Activated CD4-positive, alpha-beta memory T cell treated with anti-CD3 and anti-CD28 coated beads for 36 hours (primary cell): ENCODE results near the gene NELL1. TPM values are rescaled to one million over a fixed set of nuclear protein-coding genes. Genes with fewer than 3 reads are reported as not detected.

Source experiments
- CTCF ChIA-PET: fragments of 350-600 bp; sonication (Branson Sonifier 250); formaldehyde crosslinking; loops from one replicate; lab custom pipeline; 2021; ENCODE audit warnings: antibody characterized with exemption, inconsistent platforms; lab: Charles Lee
- POLR2A ChIA-PET: fragments of 350-600 bp; sonication (Branson Sonifier 250); formaldehyde crosslinking; loops from one replicate; lab custom pipeline; 2021; ENCODE audit warnings: antibody characterized with exemption; lab: Charles Lee
- DNase-seq: peaks from one replicate; pipeline ENCODE4 v3.0.0-alpha.2; 2020
- H3K27ac Mint-ChIP-seq: one replicate; pipeline ENCODE4 v1.8.0; 2021; ENCODE audit warnings: mixed read lengths
- H3K27me3 Mint-ChIP-seq: one replicate; pipeline ENCODE4 v1.8.0; 2021; ENCODE audit warnings: mixed read lengths
- H3K36me3 Mint-ChIP-seq: one replicate; pipeline ENCODE4 v1.8.0; 2021; ENCODE audit warnings: mixed read lengths
- H3K4me1 Mint-ChIP-seq: one replicate; pipeline ENCODE4 v1.8.0; 2021; ENCODE audit warnings: low read depth, mixed read lengths
- H3K4me3 Mint-ChIP-seq: one replicate; pipeline ENCODE4 v1.8.0; 2021; ENCODE audit warnings: mild to moderate bottlenecking, mixed read lengths
- H3K9me3 Mint-ChIP-seq: one replicate; pipeline ENCODE4 v1.8.0; 2021; ENCODE audit warnings: mixed read lengths
- intact Hi-C: fragments of 100-400 bp; cut with micrococcal nuclease; formaldehyde crosslinking; loops from one replicate; pipeline ENCODE4 v1.15.1; 2023
- total RNA-seq, 2 experiments: library from RNA; stranded (reverse); gene quantifications; one replicate each; pipeline ENCODE4 v1.2.3, GENCODE V29; 2021

NELL1 gene
- total RNA-seq, 2 experiments from 2014 or later, result not detected

GRCh38 chr11:21142007-21142406, 472.6 kb downstream of the NELL1 start:
- no peak for DNase-seq
- H3K27me3 Mint-ChIP-seq, result no peaks in the 10 kb centered on the region
- ChIA-PET CTCF (no interaction called here), POLR2A (no interaction called here)
- H3K36me3 Mint-ChIP-seq, result no peaks in the 10 kb centered on the region
- H3K4me3 Mint-ChIP-seq, result no peak overlapping the region
- H3K9me3 Mint-ChIP-seq, result peaks cover 6% of the 10 kb centered on the region
- H3K27ac Mint-ChIP-seq, result no peak overlapping the region
- intact Hi-C loops, result no loop called here
- no peaks in the 10 kb centered on the region for H3K4me1 Mint-ChIP-seq

GRCh38 chr11:21144531-21144930, 475.1 kb downstream of the NELL1 start:
- ChIA-PET CTCF (no interaction called here), POLR2A (no interaction called here)
- intact Hi-C loops, result no loop called here
- H3K4me3 Mint-ChIP-seq, result no peak overlapping the region
- H3K9me3 Mint-ChIP-seq, result peaks cover 8% of the 10 kb centered on the region
- no peak for DNase-seq
- no peak overlapping the region for H3K27ac Mint-ChIP-seq
- no peaks in the 10 kb centered on the region for H3K27me3 Mint-ChIP-seq
- H3K36me3 Mint-ChIP-seq, result no peaks in the 10 kb centered on the region
- H3K4me1 Mint-ChIP-seq, result no peaks in the 10 kb centered on the region

GRCh38 chr11:21148376-21148775, 479.0 kb downstream of the NELL1 start:
- intact Hi-C loops, result no loop called here
- H3K27ac Mint-ChIP-seq, result no peak overlapping the region
- no peaks in the 10 kb centered on the region for H3K4me1 Mint-ChIP-seq
- ChIA-PET CTCF (no interaction called here), POLR2A (no interaction called here)
- DNase-seq, result no peak
- H3K4me3 Mint-ChIP-seq, result no peak overlapping the region
- H3K36me3 Mint-ChIP-seq, result no peaks in the 10 kb centered on the region
- H3K27me3 Mint-ChIP-seq, result no peaks in the 10 kb centered on the region
- H3K9me3 Mint-ChIP-seq, result peaks cover 11% of the 10 kb centered on the region

- H3K27ac Mint-ChIP-seq, result no peak overlapping the region
- H3K4me1 Mint-ChIP-seq, result no peaks in the 10 kb centered on the region
- H3K4me3 Mint-ChIP-seq, result no peak overlapping the region
- ChIA-PET POLR2A (no interaction called here), CTCF (no interaction called here)
- no peaks in the 10 kb centered on the region for H3K27me3 Mint-ChIP-seq
- H3K36me3 Mint-ChIP-seq, result no peaks in the 10 kb centered on the region
- intact Hi-C loops, result no loop called here
- peaks cover 3% of the 10 kb centered on the region for H3K9me3 Mint-ChIP-seq
- DNase-seq, result no peak
Observed at GRCh38 chr11:21160140-21160539, 490.8 kb downstream of the NELL1 start.

- CTCF ChIA-PET, result no interaction called here
- Mint-ChIP-seq H3K4me3 (no peak overlapping the region), H3K36me3 (no peaks in the 10 kb centered on the region), H3K27me3 (no peaks in the 10 kb centered on the region), H3K4me1 (no peaks in the 10 kb centered on the region), H3K9me3 (peaks cover 5% of the 10 kb centered on the region), H3K27ac (no peak overlapping the region)
- POLR2A ChIA-PET, result no interaction called here
- intact Hi-C loops, result no loop called here
- DNase-seq, result no peak
Observed at GRCh38 chr11:21169639-21170038, 500.3 kb downstream of the NELL1 start.

GRCh38 chr11:21173476-21173875, 504.1 kb downstream of the NELL1 start:
- H3K4me3 Mint-ChIP-seq, result no peak overlapping the region
- no peaks in the 10 kb centered on the region for H3K36me3 Mint-ChIP-seq
- ChIA-PET CTCF (no interaction called here), POLR2A (no interaction called here)
- H3K4me1 Mint-ChIP-seq, result no peaks in the 10 kb centered on the region
- no peaks in the 10 kb centered on the region for H3K27me3 Mint-ChIP-seq
- peaks cover 3% of the 10 kb centered on the region for H3K9me3 Mint-ChIP-seq
- H3K27ac Mint-ChIP-seq, result no peak overlapping the region
- no peak for DNase-seq
- intact Hi-C loops, result no loop called here

GRCh38 chr11:21174781-21175180, 505.4 kb downstream of the NELL1 start:
- POLR2A ChIA-PET, result no interaction called here
- Mint-ChIP-seq H3K9me3 (no peaks in the 10 kb centered on the region), H3K4me3 (no peak overlapping the region), H3K27ac (no peak overlapping the region), H3K36me3 (no peaks in the 10 kb centered on the region), H3K4me1 (no peaks in the 10 kb centered on the region), H3K27me3 (no peaks in the 10 kb centered on the region)
- CTCF ChIA-PET, result no interaction called here
- intact Hi-C loops, result no loop called here
- DNase-seq, result no peak

- POLR2A ChIA-PET, result no interaction called here
- no peaks in the 10 kb centered on the region for H3K27me3 Mint-ChIP-seq
- CTCF ChIA-PET, result no interaction called here
- H3K9me3 Mint-ChIP-seq, result no peaks in the 10 kb centered on the region
- no peaks in the 10 kb centered on the region for H3K36me3 Mint-ChIP-seq
- DNase-seq, result no peak
- no peak overlapping the region for H3K4me3 Mint-ChIP-seq
- H3K27ac Mint-ChIP-seq, result no peak overlapping the region
- intact Hi-C loops, result no loop called here
- H3K4me1 Mint-ChIP-seq, result no peaks in the 10 kb centered on the region
Observed at GRCh38 chr11:21177379-21177778, 508.0 kb downstream of the NELL1 start.

GRCh38 chr11:21179770-21180169, 510.4 kb downstream of the NELL1 start:
- no peak for DNase-seq
- H3K27ac Mint-ChIP-seq, result no peak overlapping the region
- H3K27me3 Mint-ChIP-seq, result no peaks in the 10 kb centered on the region
- H3K4me3 Mint-ChIP-seq, result no peak overlapping the region
- peaks cover under 1% of the 10 kb centered on the region for H3K9me3 Mint-ChIP-seq
- no peaks in the 10 kb centered on the region for H3K36me3 Mint-ChIP-seq
- ChIA-PET POLR2A (no interaction called here), CTCF (no interaction called here)
- intact Hi-C loops, result no loop called here
- no peaks in the 10 kb centered on the region for H3K4me1 Mint-ChIP-seq

GRCh38 chr11:21180182-21180581, 510.8 kb downstream of the NELL1 start:
- Mint-ChIP-seq H3K36me3 (no peaks in the 10 kb centered on the region), H3K4me1 (no peaks in the 10 kb centered on the region), H3K9me3 (peaks cover 3% of the 10 kb centered on the region), H3K27me3 (no peaks in the 10 kb centered on the region), H3K4me3 (no peak overlapping the region), H3K27ac (no peak overlapping the region)
- ChIA-PET POLR2A (no interaction called here), CTCF (no interaction called here)
- intact Hi-C loops, result no loop called here
- no peak for DNase-seq

- intact Hi-C loops, result no loop called here
- no peaks in the 10 kb centered on the region for H3K27me3 Mint-ChIP-seq
- ChIA-PET POLR2A (no interaction called here), CTCF (no interaction called here)
- no peak for DNase-seq
- peaks cover 6% of the 10 kb centered on the region for H3K9me3 Mint-ChIP-seq
- H3K4me1 Mint-ChIP-seq, result no peaks in the 10 kb centered on the region
- no peak overlapping the region for H3K27ac Mint-ChIP-seq
- H3K36me3 Mint-ChIP-seq, result no peaks in the 10 kb centered on the region
- H3K4me3 Mint-ChIP-seq, result no peak overlapping the region
Observed at GRCh38 chr11:21185959-21186358, 516.6 kb downstream of the NELL1 start.

GRCh38 chr11:21190181-21190580, 520.8 kb downstream of the NELL1 start:
- Mint-ChIP-seq H3K27ac (no peak overlapping the region), H3K36me3 (no peaks in the 10 kb centered on the region), H3K27me3 (no peaks in the 10 kb centered on the region), H3K4me3 (no peak overlapping the region), H3K9me3 (peaks cover 6% of the 10 kb centered on the region), H3K4me1 (no peaks in the 10 kb centered on the region)
- ChIA-PET POLR2A (no interaction called here), CTCF (no interaction called here)
- DNase-seq, result no peak
- intact Hi-C loops, result no loop called here

- H3K36me3 Mint-ChIP-seq, result no peaks in the 10 kb centered on the region
- ChIA-PET POLR2A (no interaction called here), CTCF (no interaction called here)
- no peaks in the 10 kb centered on the region for H3K4me1 Mint-ChIP-seq
- H3K27ac Mint-ChIP-seq, result no peak overlapping the region
- H3K4me3 Mint-ChIP-seq, result no peak overlapping the region
- no peak for DNase-seq
- H3K27me3 Mint-ChIP-seq, result no peaks in the 10 kb centered on the region
- intact Hi-C loops, result no loop called here
- H3K9me3 Mint-ChIP-seq, result peaks cover 23% of the 10 kb centered on the region
Observed at GRCh38 chr11:21195995-21196394, 526.6 kb downstream of the NELL1 start.

- CTCF ChIA-PET, result no interaction called here
- H3K27me3 Mint-ChIP-seq, result no peaks in the 10 kb centered on the region
- POLR2A ChIA-PET, result no interaction called here
Observed at GRCh38 chr11:21198498-21198897, 529.1 kb downstream of the NELL1 start.

More at GRCh38 chr11:21198498-21198897, 529.1 kb downstream of the NELL1 start:
- intact Hi-C loops, result no loop called here
- Mint-ChIP-seq H3K9me3 (peaks cover 42% of the 10 kb centered on the region), H3K36me3 (no peaks in the 10 kb centered on the region), H3K4me1 (no peaks in the 10 kb centered on the region), H3K27ac (no peak overlapping the region), H3K4me3 (no peak overlapping the region)
- no peak for DNase-seq
